A549 treated with CpdA at 1 μM for 4 hours (cell line): ENCODE measurements around the gene CAGE1. TPM values are rescaled to one million over a fixed set of nuclear protein-coding genes. Genes with fewer than 3 reads are reported as not detected.

Experiments
- total RNA-seq: library from RNA; stranded (reverse); fragments of 200-300 nt; extraction: Qiagen RNA extraction; gene quantifications from 5 replicates; pipeline ENCODE4 v1.2.3, GENCODE V29; 2022; ENCODE audit warnings: low read depth

Gene CAGE1
- total RNA-seq: 0.17 TPM in 1 of 5 replicates, not detected in the others

GRCh38 chr6:7389451-7390225, at the start of gene CAGE1, which contains the start of gene RIOK1:
CAGE1 (minus strand) TSS chr6:7389742; CDS start chr6:7387173, 2,569 bp downstream.
RIOK1 (plus strand) TSS chr6:7389808; CDS start chr6:7390003, 195 bp downstream.

DNA sequence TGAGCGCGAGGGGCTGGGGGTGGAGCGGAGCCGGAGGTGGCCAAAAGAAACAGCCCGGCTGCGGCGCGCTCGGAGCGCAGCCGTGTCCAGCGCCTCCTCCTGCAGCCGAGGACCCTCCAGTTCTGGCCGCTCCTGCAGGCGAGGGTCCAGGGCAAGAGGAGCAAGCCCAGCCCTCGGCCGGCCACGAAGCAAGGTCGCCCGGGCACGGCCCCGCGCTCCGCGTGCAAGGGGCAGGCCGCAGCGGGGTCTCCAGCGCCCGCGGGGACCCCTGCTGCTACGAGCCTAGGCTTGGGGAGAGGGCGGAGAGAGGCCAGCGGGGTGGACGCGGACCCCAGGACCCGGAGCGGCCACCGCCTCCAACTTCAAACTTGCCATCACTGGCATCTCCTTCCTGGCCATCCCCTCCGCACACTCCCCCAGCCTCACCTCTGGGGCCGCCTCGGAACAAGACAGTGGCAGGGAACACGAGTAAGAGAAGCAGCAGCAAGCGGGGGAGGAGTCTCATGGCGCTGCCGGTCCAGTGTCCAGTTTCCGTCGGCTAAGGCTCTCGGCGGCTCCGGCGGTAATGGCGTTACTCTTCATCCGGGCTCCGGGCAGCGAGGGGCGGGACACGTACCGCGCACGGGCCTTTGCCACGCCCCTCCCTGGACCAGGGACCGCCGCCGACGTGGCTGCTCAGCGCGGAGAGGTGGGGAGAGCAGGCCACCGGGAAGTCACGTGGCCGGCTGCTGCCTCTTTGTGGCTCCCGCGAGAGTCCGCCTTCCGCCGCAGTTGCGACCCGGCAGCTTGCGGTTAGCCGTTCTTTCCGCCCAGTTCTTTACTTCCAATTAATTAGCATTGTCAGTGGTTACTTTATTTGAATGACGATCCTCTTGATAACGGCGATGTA, 76.7 kb downstream of the CAGE1 start, which contains the start of gene SSR1:
Gene SSR1, minus strand, starts transcription at position 584 of the 889 bp plus-strand sequence. Its CDS starts 79 bp downstream, at position 505.

Other genes with a start within 250 kb of the CAGE1 start
- 72.7 to 87.5 TPM (median 77.9 TPM) in 5 replicates for gene SSR1, start 76.5 kb downstream of the CAGE1 start, total RNA-seq
- 10.8 to 14.1 TPM (median 12.1 TPM) in 5 replicates for gene RIOK1, start 66 bp upstream of the CAGE1 start, total RNA-seq
- 33.2 to 57.4 TPM (median 40.2 TPM) in 5 replicates for gene DSP, start 151.9 kb upstream of the CAGE1 start, total RNA-seq
- gene SNRNP48, start 200.5 kb upstream of the CAGE1 start, total RNA-seq: 8.7 to 10.5 TPM (median 9.4 TPM) in 5 replicates